Neural cell (in vitro differentiated cells): ENCODE results near the gene COL5A1. TPM values are rescaled to one million over a fixed set of nuclear protein-coding genes. Genes with fewer than 3 reads are reported as not detected.
"Not testable (repeated sequence)": the region's sequence is repeated elsewhere in the genome, so short reads cannot be mapped to it uniquely, and the experiment has no call there.

Experiments used
- H2AFZ ChIP-seq: fragments of 200-600, 300-800 bp; sonication (generic), shearing (Covaris generic); 2 replicates; pipeline ENCODE4 v1.6.0; 2014; ENCODE audit warnings: low read depth, mild to moderate bottlenecking, antibody characterized with exemption, low read length, moderate library complexity
- H3F3A ChIP-seq: fragments of 200-600 bp; shearing (Covaris generic); 2 replicates; pipeline ENCODE4 v1.6.1; 2016; ENCODE audit warnings: mild to moderate bottlenecking, moderate library complexity, mixed read lengths, antibody characterized with exemption, low read length; ENCODE audit not compliant: insufficient read depth, poor library complexity, severe bottlenecking
- H3K27ac ChIP-seq: fragments of 200-600, 300-800 bp; sonication (generic), shearing (Covaris generic); 2 replicates; pipeline ENCODE4 v1.5.1; 2014; ENCODE audit warnings: mild to moderate bottlenecking, low read length, moderate library complexity
- H3K27me3 ChIP-seq: fragments of 300-800, 200-600 bp; sonication (generic), shearing (Covaris generic); 2 replicates; pipeline ENCODE4 v1.6.0; 2014; ENCODE audit warnings: mild to moderate bottlenecking, low read depth, low read length, moderate library complexity; ENCODE audit not compliant: insufficient read depth
- H3K36me3 ChIP-seq: fragments of 300-800, 200-600 bp; sonication (generic), shearing (Covaris generic); 2 replicates; pipeline ENCODE4 v1.5.1; 2014; ENCODE audit warnings: mild to moderate bottlenecking, antibody characterized with exemption, low read length, moderate library complexity; ENCODE audit not compliant: insufficient read depth
- H3K4me2 ChIP-seq: fragments of 300-800, 200-600 bp; sonication (generic), shearing (Covaris generic); 2 replicates; pipeline ENCODE4 v1.6.0; 2014; ENCODE audit warnings: mild to moderate bottlenecking, low read length
- H3K4me3 ChIP-seq: fragments of 300-800, 200-600 bp; sonication (generic), shearing (Covaris generic); 2 replicates; pipeline ENCODE4 v1.5.1; 2014; ENCODE audit warnings: mild to moderate bottlenecking, low read length, moderate library complexity
- H3K79me2 ChIP-seq: fragments of 200-600 bp; shearing (Covaris generic); replicated peaks from 2 replicates; pipeline ENCODE4 v1.6.0; 2014; ENCODE audit warnings: mild to moderate bottlenecking, low read length, moderate library complexity; ENCODE audit not compliant: insufficient read depth
- H3K9ac ChIP-seq: fragments of 300-800, 200-600 bp; sonication (generic), shearing (Covaris generic); 2 replicates; pipeline ENCODE4 v1.6.1; 2016; ENCODE audit warnings: mild to moderate bottlenecking, low read length, mixed read lengths
- H3K9me2 ChIP-seq: fragments of 200-600 bp; shearing (Covaris generic); 2 replicates; pipeline ENCODE4 v1.6.1; 2016; ENCODE audit warnings: mild to moderate bottlenecking, low read length, mixed read lengths; ENCODE audit not compliant: insufficient read depth
- H3K9me3 ChIP-seq: fragments of 200-600, 300-800 bp; sonication (generic), shearing (Covaris generic); 2 replicates; pipeline ENCODE4 v1.6.1; 2016; ENCODE audit warnings: mild to moderate bottlenecking, mixed run types, low read length, moderate library complexity, mixed read lengths
- H4K20me1 ChIP-seq: fragments of 200-600 bp; shearing (Covaris generic); 2 replicates; pipeline ENCODE4 v1.6.1; 2016; ENCODE audit warnings: mild to moderate bottlenecking, mixed run types; ENCODE audit not compliant: insufficient read depth
- EP300 ChIP-seq: fragments of 450-650 bp; conservative IDR thresholded peaks from 2 replicates; pipeline ENCODE4 v1.6.1; 2014; ENCODE audit warnings: antibody characterized with exemption, mild to moderate bottlenecking, moderate library complexity; ENCODE audit not compliant: poor library complexity, severe bottlenecking
- EZH2 ChIP-seq: fragments of 200-600, 300-800 bp; shearing (Covaris generic), sonication (generic); IDR thresholded peaks from 2 replicates; pipeline ENCODE4 v1.6.1; 2014; ENCODE audit warnings: antibody characterized with exemption, low read length, borderline replicate concordance, mild to moderate bottlenecking; ENCODE audit not compliant: insufficient read depth, poor library complexity, severe bottlenecking
- MXI1 ChIP-seq: fragments of 450-650 bp; conservative IDR thresholded peaks from 2 replicates; pipeline ENCODE4 v1.6.1; 2014; ENCODE audit warnings: antibody characterized with exemption, mild to moderate bottlenecking; ENCODE audit not compliant: poor library complexity, severe bottlenecking
- POLR2AphosphoS5 ChIP-seq: IDR thresholded peaks from 2 replicates; pipeline ENCODE4 v1.6.1; 2012
- RAD21 ChIP-seq: fragments of 450-650 bp; conservative IDR thresholded peaks from 2 replicates; pipeline ENCODE4 v1.6.1; 2014; ENCODE audit warnings: antibody characterized with exemption, mild to moderate bottlenecking, moderate library complexity
- SMC3 ChIP-seq: fragments of 450-650 bp; conservative IDR thresholded peaks from 2 replicates; pipeline ENCODE4 v1.6.1; 2014; ENCODE audit warnings: antibody characterized with exemption, mild to moderate bottlenecking, moderate library complexity; ENCODE audit not compliant: poor library complexity
- TAF1 ChIP-seq: IDR thresholded peaks from 2 replicates; pipeline ENCODE4 v1.6.1; 2012; ENCODE audit warnings: low read depth
- polyA plus RNA-seq: library from polyadenylated mRNA; depleted of rRNA; stranded (reverse); fragments of >200 nt; gene quantifications from 2 replicates; pipeline ENCODE4 v1.2.3, GENCODE V29; 2014
- TF ChIP-seq, protein P1 (sequence below): fragments of 450-650 bp; IDR thresholded peaks from 2 replicates; pipeline ENCODE4 v1.5.1; 2014; ENCODE audit warnings: antibody characterized with exemption, mild to moderate bottlenecking, moderate library complexity; ENCODE audit not compliant: poor library complexity, severe bottlenecking
- TF ChIP-seq, protein P2 (sequence below): IDR thresholded peaks from 2 replicates; pipeline ENCODE4 v1.6.1; 2012; ENCODE audit warnings: borderline replicate concordance

The COL5A1 gene
- polyA plus RNA-seq, 1 donor from 2014 or later, result not detected

DNA sequence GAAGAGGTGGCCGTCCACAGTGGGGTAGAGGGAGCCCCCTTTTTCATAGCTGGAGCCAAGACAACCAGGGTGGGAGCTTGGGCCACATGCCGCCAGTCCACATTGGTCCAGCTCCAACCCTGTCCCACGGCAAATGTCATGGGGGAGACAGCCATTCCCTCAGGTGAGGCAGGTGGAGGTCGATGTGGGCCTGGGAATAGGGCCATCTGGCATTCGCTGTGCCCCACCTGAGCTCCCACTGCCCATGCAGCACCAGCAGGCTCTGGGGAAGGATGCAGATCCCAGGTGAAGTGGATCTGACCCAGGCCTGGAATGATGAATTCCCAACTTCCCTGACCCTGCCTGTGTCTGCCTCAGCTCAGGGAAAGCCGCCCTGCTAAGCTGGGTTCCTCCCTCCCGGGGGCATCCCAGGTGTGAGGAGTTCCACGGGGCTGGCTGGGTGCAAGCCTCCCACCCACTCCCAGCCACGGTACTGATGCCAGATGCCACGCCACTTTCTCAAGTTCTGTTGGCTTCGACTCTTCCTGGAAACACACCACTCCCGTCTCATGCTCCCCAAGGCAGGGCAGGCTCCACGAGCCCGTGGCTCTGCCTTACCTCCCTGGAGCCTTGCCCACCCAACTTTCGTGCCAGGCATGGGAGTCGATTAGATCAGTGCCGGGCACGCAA is 213.8 kb downstream of the COL5A1 start:
- Histone ChIP-seq H2AFZ (no peak overlapping the region), H3K9me2 (no peaks in the 10 kb centered on the region), H3K27me3 (no peaks in the 10 kb centered on the region), H3K4me2 (no peak overlapping the region), H3K27ac (no peak overlapping the region), H3K9ac (no peak overlapping the region), H3F3A (no peaks in the 10 kb centered on the region), H3K4me3 (no peak overlapping the region), H4K20me1 (no peaks in the 10 kb centered on the region), H3K79me2 (no peaks in the 10 kb centered on the region), H3K36me3 (no peaks in the 10 kb centered on the region), H3K9me3 (no peaks in the 10 kb centered on the region)
- TF ChIP-seq EZH2 (no peak), POLR2AphosphoS5 (no peak), MXI1 (no peak), RAD21 (no peak), TAF1 (no peak), EP300 (no peak), SMC3 (no peak)
- TF ChIP-seq, protein P1, sequence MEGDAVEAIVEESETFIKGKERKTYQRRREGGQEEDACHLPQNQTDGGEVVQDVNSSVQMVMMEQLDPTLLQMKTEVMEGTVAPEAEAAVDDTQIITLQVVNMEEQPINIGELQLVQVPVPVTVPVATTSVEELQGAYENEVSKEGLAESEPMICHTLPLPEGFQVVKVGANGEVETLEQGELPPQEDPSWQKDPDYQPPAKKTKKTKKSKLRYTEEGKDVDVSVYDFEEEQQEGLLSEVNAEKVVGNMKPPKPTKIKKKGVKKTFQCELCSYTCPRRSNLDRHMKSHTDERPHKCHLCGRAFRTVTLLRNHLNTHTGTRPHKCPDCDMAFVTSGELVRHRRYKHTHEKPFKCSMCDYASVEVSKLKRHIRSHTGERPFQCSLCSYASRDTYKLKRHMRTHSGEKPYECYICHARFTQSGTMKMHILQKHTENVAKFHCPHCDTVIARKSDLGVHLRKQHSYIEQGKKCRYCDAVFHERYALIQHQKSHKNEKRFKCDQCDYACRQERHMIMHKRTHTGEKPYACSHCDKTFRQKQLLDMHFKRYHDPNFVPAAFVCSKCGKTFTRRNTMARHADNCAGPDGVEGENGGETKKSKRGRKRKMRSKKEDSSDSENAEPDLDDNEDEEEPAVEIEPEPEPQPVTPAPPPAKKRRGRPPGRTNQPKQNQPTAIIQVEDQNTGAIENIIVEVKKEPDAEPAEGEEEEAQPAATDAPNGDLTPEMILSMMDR, result no peak
- TF ChIP-seq, protein P2, sequence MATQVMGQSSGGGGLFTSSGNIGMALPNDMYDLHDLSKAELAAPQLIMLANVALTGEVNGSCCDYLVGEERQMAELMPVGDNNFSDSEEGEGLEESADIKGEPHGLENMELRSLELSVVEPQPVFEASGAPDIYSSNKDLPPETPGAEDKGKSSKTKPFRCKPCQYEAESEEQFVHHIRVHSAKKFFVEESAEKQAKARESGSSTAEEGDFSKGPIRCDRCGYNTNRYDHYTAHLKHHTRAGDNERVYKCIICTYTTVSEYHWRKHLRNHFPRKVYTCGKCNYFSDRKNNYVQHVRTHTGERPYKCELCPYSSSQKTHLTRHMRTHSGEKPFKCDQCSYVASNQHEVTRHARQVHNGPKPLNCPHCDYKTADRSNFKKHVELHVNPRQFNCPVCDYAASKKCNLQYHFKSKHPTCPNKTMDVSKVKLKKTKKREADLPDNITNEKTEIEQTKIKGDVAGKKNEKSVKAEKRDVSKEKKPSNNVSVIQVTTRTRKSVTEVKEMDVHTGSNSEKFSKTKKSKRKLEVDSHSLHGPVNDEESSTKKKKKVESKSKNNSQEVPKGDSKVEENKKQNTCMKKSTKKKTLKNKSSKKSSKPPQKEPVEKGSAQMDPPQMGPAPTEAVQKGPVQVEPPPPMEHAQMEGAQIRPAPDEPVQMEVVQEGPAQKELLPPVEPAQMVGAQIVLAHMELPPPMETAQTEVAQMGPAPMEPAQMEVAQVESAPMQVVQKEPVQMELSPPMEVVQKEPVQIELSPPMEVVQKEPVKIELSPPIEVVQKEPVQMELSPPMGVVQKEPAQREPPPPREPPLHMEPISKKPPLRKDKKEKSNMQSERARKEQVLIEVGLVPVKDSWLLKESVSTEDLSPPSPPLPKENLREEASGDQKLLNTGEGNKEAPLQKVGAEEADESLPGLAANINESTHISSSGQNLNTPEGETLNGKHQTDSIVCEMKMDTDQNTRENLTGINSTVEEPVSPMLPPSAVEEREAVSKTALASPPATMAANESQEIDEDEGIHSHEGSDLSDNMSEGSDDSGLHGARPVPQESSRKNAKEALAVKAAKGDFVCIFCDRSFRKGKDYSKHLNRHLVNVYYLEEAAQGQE, result no peak

DNA sequence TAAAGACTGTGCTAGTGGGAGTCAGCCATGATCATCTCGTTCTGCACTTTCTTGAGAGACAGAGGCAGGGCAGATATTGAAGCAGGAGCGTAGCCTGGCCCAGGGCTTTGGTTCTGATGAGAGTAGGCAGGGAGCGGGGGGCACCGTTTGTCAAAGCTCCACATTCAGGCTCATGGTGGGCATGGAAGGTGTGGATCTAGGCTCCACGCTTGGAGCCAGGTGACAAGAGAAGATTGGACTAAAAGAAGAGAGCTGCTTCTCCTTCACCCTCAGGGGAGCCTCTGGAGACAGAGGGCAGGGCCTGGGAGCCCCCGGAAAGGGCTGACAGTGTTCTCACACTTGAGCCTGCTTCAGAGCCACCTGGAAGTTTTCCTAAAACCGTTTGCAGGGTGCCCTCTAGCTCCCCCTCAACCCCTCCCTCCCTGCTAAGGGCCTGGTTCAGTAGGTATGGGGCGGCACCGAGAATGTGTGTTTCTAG is 214.3 kb downstream of the COL5A1 start:
- TF ChIP-seq, protein P1, result no peak
- TF ChIP-seq MXI1 (no peak), EP300 (no peak), RAD21 (no peak), TAF1 (no peak)
- TF ChIP-seq, protein P2, result no peak
- Histone ChIP-seq H3K9me2 (no peaks in the 10 kb centered on the region), H3F3A (no peaks in the 10 kb centered on the region), H2AFZ (no peak overlapping the region), H4K20me1 (no peaks in the 10 kb centered on the region), H3K79me2 (no peaks in the 10 kb centered on the region), H3K4me3 (no peak overlapping the region), H3K36me3 (no peaks in the 10 kb centered on the region), H3K27ac (no peak overlapping the region), H3K27me3 (no peaks in the 10 kb centered on the region), H3K9ac (no peak overlapping the region), H3K4me2 (no peak overlapping the region), H3K9me3 (no peaks in the 10 kb centered on the region)

DNA sequence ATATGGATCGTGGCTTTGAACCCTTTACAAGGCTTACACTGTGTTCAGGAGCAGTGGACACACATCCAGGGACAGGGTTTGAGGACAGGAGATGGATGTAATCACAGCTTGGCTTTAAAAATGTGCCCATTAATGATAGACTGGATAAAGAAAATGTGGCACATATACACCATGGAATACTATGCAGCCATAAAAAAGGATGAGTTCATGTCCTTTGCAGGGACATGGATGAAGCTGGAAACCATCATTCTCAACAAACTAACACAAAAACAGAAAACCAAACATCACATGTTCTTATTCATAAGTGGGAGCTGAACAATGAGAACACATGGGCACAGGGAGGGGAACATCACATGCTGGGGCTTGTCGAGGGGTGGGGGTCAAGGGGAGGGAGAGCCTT is 215.8 kb downstream of the COL5A1 start:
- not testable (repeated sequence) for H3F3A ChIP-seq, H3K36me3 ChIP-seq, H3K79me2 ChIP-seq, H3K4me2 ChIP-seq, H3K27ac ChIP-seq, H2AFZ ChIP-seq, H3K4me3 ChIP-seq, H3K27me3 ChIP-seq, H3K9me3 ChIP-seq, H3K9ac ChIP-seq, H3K9me2 ChIP-seq, H4K20me1 ChIP-seq
